HEK293 (cell line): Measurements from ENCODE around the gene CXXC1.
"Not testable (repeated sequence)": the region's sequence is repeated elsewhere in the genome, so short reads cannot be mapped to it uniquely, and the experiment has no call there.

Source experiments
- CTCF ChIA-PET: fragments of 350-600 bp; formaldehyde crosslinking; extraction: SDS; loops from one replicate; lab custom pipeline; 2021; ENCODE audit warnings: antibody characterized with exemption; lab: Yijun Ruan, JAX
- POLR2A ChIA-PET: fragments of 300-600 bp; formaldehyde crosslinking; extraction: SDS; loops from one replicate; lab custom pipeline; 2020; ENCODE audit warnings: antibody characterized with exemption, inconsistent platforms; lab: Yijun Ruan, JAX
- H3K27ac ChIP-seq: fragments of 200-500 bp; sonication (Bioruptor generic); 2 replicates; pipeline ENCODE4 v1.5.1; 2014; ENCODE audit warnings: low read depth, low read length, control low read depth, inconsistent platforms; ENCODE audit errors: extremely low read depth
- H3K36me3 ChIP-seq, 2 experiments: fragments of 200-500 bp in 1 of 2; sonication (Bioruptor generic) in 1 of 2; 1 replicate in 1 of 2; 2 replicates in 1 of 2; pipeline ENCODE4 v1.5.1; 2014 to 2017; ENCODE audit warnings: inconsistent platforms in 2 of 2, low read length in 2 of 2; ENCODE audit not compliant: control insufficient read depth in 2 of 2, insufficient read depth in 1 of 2
- H3K4me1 ChIP-seq: fragments of 200-500 bp; sonication (Bioruptor generic); 2 replicates; pipeline ENCODE4 v1.5.1; 2014; ENCODE audit warnings: mild to moderate bottlenecking, low read length, inconsistent platforms; ENCODE audit not compliant: control insufficient read depth, insufficient read depth
- H3K4me3 ChIP-seq: 2 replicates; pipeline ENCODE4 v1.5.1; 2011; ENCODE audit warnings: low read depth, mild to moderate bottlenecking, control low read depth, low read length, moderate library complexity
- H3K9me3 ChIP-seq: fragments of 200-500 bp; sonication (Bioruptor generic); 2 replicates; pipeline ENCODE4 v1.5.1; 2014; ENCODE audit warnings: low read depth, low read length, inconsistent platforms; ENCODE audit not compliant: control insufficient read depth, insufficient read depth
- ELK4 ChIP-seq: IDR thresholded peaks from 2 replicates; pipeline ENCODE4 v1.6.1; 2011; ENCODE audit warnings: mild to moderate bottlenecking, low read depth, low read length, borderline replicate concordance
- HOXA7 ChIP-seq: sonication (generic); formaldehyde crosslinking; IDR thresholded peaks from 2 replicates; pipeline ENCODE4 v1.8.1; 2022; ENCODE audit warnings: missing genetic modification reagents, borderline replicate concordance
- INSM2 ChIP-seq: fragments of 450-650 bp; formaldehyde crosslinking; IDR thresholded peaks from 2 replicates; pipeline ENCODE4 v1.5.1; 2016; ENCODE audit warnings: missing biosample characterization, missing genetic modification characterization
- REPIN1 ChIP-seq: fragments of 450-650 bp; formaldehyde crosslinking; IDR thresholded peaks from 2 replicates; pipeline ENCODE4 v1.5.1; 2017; ENCODE audit warnings: missing biosample characterization, missing genetic modification characterization, low read depth
- REST ChIP-seq: fragments of 450-650 bp; formaldehyde crosslinking; IDR thresholded peaks from 2 replicates; pipeline ENCODE4 v1.5.1; 2016; ENCODE audit warnings: missing biosample characterization, missing genetic modification characterization
- SETDB1 ChIP-seq: IDR thresholded peaks from one replicate; pipeline ENCODE4 v1.6.1; 2017; ENCODE audit warnings: mild to moderate bottlenecking, low read length, moderate library complexity, mixed read lengths; ENCODE audit not compliant: insufficient read length
- SP2 ChIP-seq: fragments of 450-650 bp; formaldehyde crosslinking; IDR thresholded peaks from 2 replicates; pipeline ENCODE4 v1.5.1; 2016; ENCODE audit warnings: missing biosample characterization, missing genetic modification characterization
- ZBTB1 ChIP-seq: fragments of 450-650 bp; formaldehyde crosslinking; IDR thresholded peaks from 2 replicates; pipeline ENCODE4 v1.5.1; 2016; ENCODE audit warnings: missing biosample characterization, missing genetic modification characterization
- ZBTB8A ChIP-seq: fragments of 450-650 bp; formaldehyde crosslinking; IDR thresholded peaks from 2 replicates; pipeline ENCODE4 v1.5.1; 2016; ENCODE audit warnings: missing biosample characterization, missing genetic modification characterization
- ZFP3 ChIP-seq: fragments of 450-650 bp; formaldehyde crosslinking; IDR thresholded peaks from 2 replicates; pipeline ENCODE4 v1.5.1; 2016; ENCODE audit warnings: low read depth, missing biosample characterization, missing genetic modification characterization
- ZNF140 ChIP-seq: fragments of 450-650 bp; formaldehyde crosslinking; IDR thresholded peaks from 2 replicates; pipeline ENCODE4 v1.5.1; 2016; ENCODE audit warnings: missing biosample characterization, missing genetic modification characterization
- ZNF18 ChIP-seq: fragments of 450-650 bp; formaldehyde crosslinking; IDR thresholded peaks from 2 replicates; pipeline ENCODE4 v1.5.1; 2016; ENCODE audit warnings: missing biosample characterization, missing genetic modification characterization
- ZNF2 ChIP-seq: fragments of 450-650 bp; formaldehyde crosslinking; IDR thresholded peaks from 2 replicates; pipeline ENCODE4 v1.5.1; 2016; ENCODE audit warnings: missing biosample characterization, missing genetic modification characterization
- ZNF248 ChIP-seq: fragments of 450-650 bp; formaldehyde crosslinking; IDR thresholded peaks from 2 replicates; pipeline ENCODE4 v1.5.1; 2017; ENCODE audit warnings: missing biosample characterization, missing genetic modification characterization
- ZNF366 ChIP-seq: fragments of 450-650 bp; formaldehyde crosslinking; conservative IDR thresholded peaks from 2 replicates; pipeline ENCODE4 v1.5.1; 2016; ENCODE audit warnings: missing biosample characterization, missing genetic modification characterization
- ZNF449 ChIP-seq: fragments of 450-650 bp; formaldehyde crosslinking; IDR thresholded peaks from 2 replicates; pipeline ENCODE4 v1.5.1; 2017; ENCODE audit warnings: missing biosample characterization, mild to moderate bottlenecking, missing genetic modification characterization, moderate library complexity
- ZNF521 ChIP-seq: fragments of 450-650 bp; formaldehyde crosslinking; IDR thresholded peaks from 2 replicates; pipeline ENCODE4 v1.5.1; 2017; ENCODE audit warnings: missing biosample characterization, mild to moderate bottlenecking, missing genetic modification characterization
- ZNF639 ChIP-seq: fragments of 450-650 bp; formaldehyde crosslinking; IDR thresholded peaks from 2 replicates; pipeline ENCODE4 v1.5.1; 2016; ENCODE audit warnings: missing biosample characterization, missing genetic modification characterization
- ZNF654 ChIP-seq: fragments of 450-650 bp; formaldehyde crosslinking; IDR thresholded peaks from 2 replicates; pipeline ENCODE4 v1.5.1; 2016; ENCODE audit warnings: low read depth, missing biosample characterization, missing genetic modification characterization
- ZSCAN30 ChIP-seq: fragments of 450-650 bp; IDR thresholded peaks from 2 replicates; pipeline ENCODE4 v1.5.1; 2018; ENCODE audit warnings: missing biosample characterization, mild to moderate bottlenecking, missing genetic modification characterization, moderate library complexity
- TF ChIP-seq, protein P1 (sequence below): fragments of 450-650 bp; formaldehyde crosslinking; IDR thresholded peaks from 2 replicates; pipeline ENCODE4 v1.5.1; 2016; ENCODE audit warnings: missing biosample characterization, missing genetic modification characterization, low read depth

CXXC1 gene

DNA sequence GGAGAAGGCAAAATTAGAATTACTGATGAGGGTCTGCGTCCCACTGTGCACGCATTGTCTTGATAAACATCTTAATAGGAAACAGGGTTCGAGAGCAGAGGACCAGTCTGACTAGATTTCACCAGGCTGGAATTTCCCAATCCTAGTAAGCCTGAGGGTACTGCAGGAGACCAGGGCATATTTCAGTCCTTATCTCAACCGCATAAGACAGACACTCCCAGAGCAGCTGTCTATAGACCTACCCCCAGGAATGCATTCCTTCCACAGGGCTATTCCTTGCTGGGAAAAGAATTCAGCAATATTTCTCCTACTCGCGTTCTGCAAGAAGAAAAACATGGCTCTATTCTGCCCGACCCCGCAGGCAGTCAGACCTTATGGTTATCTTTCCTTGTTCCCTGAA lies 45.7 kb downstream of the CXXC1 start:
- peak; percentile 53 for TF ChIP-seq SETDB1
- H3K4me3 ChIP-seq, H3K4me1 ChIP-seq, H3K36me3 ChIP-seq, H3K27ac ChIP-seq, H3K9me3 ChIP-seq, CTCF ChIA-PET: not testable (repeated sequence)
- POLR2A ChIA-PET = interaction anchor here (1.8 kb wide), 1 partner anchor 40 kb away, joined by 4 read pairs; the partner anchor contains the start of gene MBD1

DNA sequence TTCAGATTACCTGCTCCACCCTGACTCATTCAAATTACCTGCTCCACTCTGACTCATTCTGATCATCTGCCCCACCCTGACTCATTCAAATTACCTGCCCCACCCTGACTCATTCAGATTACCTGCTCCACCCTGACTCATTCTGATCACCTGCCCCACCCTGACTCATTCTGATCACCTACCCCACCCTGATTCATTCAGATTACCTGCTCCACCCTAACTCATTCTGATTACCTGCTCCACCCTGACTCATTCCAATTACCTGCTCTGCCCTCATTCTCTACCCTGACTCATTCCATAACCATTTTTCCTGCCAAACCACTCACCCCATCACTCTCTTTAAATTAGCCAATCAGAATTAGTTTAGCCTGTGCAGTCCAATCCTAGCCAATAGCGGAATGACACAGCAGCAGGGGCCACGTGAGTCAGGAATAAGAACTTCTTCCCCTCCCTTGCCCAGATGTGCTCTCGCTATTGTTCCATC lies 47.4 kb downstream of the CXXC1 start:
- ChIA-PET POLR2A (no interaction called here), CTCF (interaction anchor here (1.2 kb wide), 1 partner anchor 22 kb away, joined by 4 read pairs; no protein-coding TSS in a partner anchor)
- Histone ChIP-seq H3K4me3 (no peak overlapping the region), H3K36me3 (no peaks in the 10 kb centered on the region; a peak in 1 of 3 replicates), H3K27ac (no peak overlapping the region), H3K9me3 (no peaks in the 10 kb centered on the region), H3K4me1 (no peaks in the 10 kb centered on the region)
- TF ChIP-seq, protein P1, sequence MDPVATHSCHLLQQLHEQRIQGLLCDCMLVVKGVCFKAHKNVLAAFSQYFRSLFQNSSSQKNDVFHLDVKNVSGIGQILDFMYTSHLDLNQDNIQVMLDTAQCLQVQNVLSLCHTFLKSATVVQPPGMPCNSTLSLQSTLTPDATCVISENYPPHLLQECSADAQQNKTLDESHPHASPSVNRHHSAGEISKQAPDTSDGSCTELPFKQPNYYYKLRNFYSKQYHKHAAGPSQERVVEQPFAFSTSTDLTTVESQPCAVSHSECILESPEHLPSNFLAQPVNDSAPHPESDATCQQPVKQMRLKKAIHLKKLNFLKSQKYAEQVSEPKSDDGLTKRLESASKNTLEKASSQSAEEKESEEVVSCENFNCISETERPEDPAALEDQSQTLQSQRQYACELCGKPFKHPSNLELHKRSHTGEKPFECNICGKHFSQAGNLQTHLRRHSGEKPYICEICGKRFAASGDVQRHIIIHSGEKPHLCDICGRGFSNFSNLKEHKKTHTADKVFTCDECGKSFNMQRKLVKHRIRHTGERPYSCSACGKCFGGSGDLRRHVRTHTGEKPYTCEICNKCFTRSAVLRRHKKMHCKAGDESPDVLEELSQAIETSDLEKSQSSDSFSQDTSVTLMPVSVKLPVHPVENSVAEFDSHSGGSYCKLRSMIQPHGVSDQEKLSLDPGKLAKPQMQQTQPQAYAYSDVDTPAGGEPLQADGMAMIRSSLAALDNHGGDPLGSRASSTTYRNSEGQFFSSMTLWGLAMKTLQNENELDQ (tag by site-specific recombination) = no peak
- TF ChIP-seq ZNF2 (no peak), ZNF248 (tag by site-specific recombination) (peak; percentile 13; the same call in 1 of the 2 replicates), ZNF18 (no peak), ZNF521 (tag by site-specific recombination) (no peak), HOXA7 (no peak), INSM2 (peak; percentile 55; the same call in 1 of the 2 replicates), ZNF140 (tag by site-specific recombination) (no peak), ZFP3 (tag by site-specific recombination) (no peak), ZNF366 (tag by site-specific recombination) (no peak), REST (tag by site-specific recombination) (no peak), ZNF639 (peak; percentile 65; the same call in 1 of the 2 replicates), ZNF654 (tag by site-specific recombination) (no peak), REPIN1 (no peak), ZBTB1 (tag by site-specific recombination) (no peak), ZBTB8A (tag by site-specific recombination) (no peak), ELK4 (no peak), ZNF449 (tag by site-specific recombination) (no peak), ZSCAN30 (tag by site-specific recombination) (no peak), SP2 (tag by site-specific recombination) (no peak)
